UCSD-AML1 (cell line): ENCODE results near the gene FSCN2.
"Not testable (repeated sequence)": the region's sequence is repeated elsewhere in the genome, so short reads cannot be mapped to it uniquely, and the experiment has no call there.

Source experiments
- DNase-seq: peaks from one replicate; lab custom pipeline; 2025; ENCODE audit not compliant: unreplicated experiment; lab: John Stamatoyannopoulos, UW

The FSCN2 gene

DNA sequence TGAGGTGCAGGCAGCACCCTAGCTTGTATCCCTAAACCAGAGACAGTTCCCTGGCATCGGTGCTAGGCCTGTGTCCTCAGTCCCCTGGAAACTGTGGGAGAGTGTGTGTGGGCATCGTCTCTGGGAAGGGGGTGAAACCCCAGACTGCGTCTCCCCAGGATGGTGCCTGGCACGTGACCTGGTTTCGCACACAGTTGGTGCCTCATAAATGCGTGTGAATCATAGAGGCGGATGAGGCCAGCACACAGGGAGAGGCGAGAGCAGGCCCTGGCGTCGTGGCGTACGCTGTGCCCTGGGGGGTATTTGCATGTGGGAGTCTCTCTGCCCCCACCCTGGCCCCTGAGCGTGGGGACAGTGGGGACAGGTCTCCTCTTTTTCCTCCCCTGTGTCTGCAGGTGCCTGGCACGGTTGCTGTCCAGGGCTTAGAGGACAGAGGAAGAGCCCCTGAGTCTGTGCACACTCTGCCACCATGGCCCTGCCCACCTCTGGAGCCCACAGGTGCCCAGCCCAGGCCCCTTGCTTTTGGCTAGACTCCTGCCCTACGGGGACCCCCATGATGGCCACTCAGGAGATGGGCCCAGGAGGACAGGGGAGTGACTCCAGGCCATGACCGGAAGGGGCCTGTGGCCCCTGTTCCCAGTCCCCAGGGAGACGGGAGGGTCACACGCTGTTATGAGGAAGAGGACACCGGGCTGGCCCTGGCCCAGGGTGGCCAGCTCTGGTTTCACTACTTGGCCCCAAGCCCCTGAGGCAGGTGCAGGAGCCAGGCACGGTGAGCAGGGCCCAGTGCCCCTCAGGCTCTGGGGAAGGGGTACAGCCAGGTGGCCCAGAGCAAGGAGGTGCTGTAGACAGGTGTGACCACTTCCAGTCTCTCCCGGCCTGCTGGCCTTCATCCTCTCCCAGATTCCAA is 1.3 kb upstream of the FSCN2 start:
- no peak for DNase-seq

DNA sequence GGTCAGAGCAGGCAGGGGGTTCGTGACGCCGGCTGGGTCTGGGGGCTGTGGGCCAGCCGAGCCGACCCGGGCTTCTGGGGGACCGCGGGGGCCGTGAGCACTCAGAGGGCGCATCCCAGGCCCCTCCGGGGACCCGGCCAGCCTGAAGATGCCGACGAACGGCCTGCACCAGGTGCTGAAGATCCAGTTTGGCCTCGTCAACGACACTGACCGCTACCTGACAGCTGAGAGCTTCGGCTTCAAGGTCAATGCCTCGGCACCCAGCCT is 140 bp downstream of the FSCN2 start:
- no peak for DNase-seq

DNA sequence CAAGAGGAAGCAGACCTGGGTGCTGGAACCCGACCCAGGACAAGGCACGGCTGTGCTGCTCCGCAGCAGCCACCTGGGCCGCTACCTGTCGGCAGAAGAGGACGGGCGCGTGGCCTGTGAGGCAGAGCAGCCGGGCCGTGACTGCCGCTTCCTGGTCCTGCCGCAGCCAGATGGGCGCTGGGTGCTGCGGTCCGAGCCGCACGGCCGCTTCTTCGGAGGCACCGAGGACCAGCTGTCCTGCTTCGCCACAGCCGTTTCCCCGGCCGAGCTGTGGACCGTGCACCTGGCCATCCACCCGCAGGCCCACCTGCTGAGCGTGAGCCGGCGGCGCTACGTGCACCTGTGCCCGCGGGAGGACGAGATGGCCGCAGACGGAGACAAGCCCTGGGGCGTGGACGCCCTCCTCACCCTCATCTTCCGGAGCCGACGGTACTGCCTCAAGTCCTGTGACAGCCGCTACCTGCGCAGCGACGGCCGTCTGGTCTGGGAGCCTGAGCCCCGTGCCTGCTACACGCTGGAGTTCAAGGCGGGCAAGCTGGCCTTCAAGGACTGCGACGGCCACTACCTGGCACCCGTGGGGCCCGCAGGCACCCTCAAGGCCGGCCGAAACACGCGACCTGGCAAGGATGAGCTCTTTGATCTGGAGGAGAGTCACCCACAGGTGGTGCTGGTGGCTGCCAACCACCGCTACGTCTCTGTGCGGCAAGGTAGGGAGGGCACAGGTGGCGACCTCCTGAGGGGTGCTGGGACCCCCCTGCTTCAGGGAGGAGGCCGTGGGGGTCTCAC is 667 bp downstream of the FSCN2 start:
- DNase-seq: no peak

DNA sequence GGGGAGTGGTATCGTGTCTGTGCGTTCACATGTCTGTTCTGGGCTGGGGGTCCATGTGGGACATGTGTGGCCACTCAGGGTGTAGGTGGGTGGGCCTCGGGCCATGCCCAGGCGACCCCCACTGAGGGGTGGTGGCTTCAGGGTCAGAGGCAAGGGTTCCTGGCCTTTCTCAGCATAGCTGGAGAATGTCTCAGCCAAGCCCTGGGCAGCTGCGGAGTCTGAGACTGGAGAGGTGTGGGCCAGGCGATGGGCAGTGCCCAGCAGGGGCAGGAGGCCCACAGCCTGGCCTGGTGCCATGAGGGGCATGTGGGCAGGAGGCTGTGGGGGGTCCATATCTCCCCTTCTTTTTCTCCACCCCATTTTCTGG is 1.2 kb downstream of the FSCN2 start:
- DNase-seq: no peak

DNA sequence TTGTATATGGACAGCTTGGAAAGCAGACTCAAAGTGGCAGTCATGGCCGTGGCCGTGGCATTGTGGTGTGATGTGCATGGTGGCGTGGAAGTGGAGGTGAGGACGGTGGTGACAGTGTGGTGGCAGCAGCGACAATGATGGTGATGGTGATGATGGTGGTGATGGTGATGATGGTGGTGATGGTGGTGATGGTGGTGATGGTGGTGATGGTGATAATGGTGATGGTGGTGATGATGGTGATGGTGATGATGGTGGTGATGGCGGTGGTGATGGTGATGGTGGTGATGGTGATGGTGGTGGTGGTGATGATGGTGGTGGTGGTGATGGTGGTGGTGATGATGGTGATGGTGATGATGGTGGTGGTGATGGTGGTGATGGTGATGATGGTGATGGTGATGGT is 2.8 kb downstream of the FSCN2 start:
- DNase-seq: not testable (repeated sequence)

DNA sequence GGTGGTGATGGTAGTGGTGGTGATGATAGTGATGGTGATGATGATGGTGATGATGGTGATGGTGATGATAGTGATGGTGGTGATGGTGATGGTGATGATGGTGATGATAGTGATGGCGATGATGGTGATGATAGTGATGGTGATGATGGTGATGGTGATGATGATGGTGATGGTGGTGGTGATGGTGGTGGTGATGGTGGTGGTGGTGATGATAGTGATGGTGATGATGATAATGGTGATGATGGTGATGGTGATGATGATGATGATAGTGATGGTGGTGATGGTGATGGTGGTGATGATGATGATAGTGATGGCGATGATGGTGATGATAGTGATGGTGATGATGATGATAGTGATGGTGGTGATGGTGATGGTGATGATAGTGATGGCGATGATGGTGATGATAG is 3.8 kb downstream of the FSCN2 start:
- not testable (repeated sequence) for DNase-seq

DNA sequence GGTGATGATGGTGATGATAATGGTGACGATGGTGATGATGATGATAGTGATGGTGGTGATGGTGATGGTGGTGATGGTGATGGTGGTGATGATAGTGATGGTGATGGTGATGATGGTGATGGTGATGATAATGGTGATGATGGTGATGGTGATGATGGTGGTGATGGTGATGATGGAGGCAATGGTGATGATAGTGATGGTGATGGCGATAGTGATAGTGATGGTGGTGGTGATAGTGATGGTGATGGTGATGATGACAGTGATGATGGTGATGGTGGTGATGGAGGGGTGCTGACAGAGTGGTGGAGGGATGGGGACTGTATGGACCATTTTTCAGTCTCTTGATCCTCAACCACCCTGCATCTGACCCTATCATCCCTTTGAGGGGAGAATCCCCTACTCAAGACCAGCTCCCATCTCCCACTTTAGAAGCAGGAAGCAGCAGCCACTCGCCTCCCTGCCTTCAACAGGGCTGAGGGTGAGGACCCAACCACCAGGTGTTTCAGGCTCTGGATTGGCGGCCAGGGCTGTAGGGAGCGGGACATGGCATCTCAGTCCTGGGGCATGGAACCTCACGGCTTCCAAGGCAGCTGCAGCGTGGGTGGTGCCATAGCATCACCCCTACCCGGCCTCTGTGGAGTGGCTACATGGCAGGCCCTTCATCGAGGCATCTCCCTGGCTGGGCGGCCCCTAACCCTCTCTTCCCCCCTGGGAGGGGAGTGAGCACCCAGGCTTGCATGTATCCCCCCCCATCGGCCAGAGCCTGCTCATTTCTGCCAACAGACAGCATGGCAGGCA is 4.5 kb downstream of the FSCN2 start:
- DNase-seq: no peak

DNA sequence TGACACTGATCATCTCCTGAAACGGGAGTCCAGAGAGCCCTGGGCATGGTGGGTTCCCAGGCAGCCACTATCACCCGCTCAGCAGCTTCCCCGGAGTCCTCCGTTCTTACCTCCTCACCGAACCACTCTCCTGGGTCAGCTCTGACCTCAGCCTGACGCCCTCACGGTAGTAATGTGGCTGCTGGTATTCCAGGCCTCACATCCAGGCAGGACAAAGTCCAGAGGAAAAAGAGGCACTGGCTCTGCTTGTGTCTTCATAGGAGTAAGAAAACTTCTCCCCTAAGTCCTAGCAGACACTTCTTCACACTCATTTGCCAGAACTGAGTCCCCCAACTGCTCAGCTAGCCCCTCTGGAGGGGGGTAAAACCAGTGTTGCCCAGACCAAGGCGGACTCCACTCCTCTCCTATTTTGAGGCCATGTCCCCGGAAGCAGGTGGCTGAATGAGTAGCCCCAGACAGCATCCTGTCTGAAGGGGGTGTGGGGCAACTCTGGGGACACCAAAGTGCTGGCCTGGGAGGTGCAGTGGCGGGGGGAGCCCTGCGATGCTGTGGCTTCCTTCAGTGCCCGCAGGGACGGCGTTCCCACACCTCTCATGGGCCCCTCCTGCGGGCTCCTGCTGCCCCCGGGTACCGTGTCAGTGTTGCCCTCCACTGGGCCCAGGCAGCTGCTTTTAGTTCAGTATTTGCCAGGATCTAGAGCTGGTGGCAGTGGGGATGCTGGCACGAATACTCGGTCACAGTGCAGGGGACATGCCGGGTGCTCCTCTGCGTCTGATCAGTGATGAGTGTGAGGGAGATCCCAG is 5.4 kb downstream of the FSCN2 start:
- DNase-seq: peak; percentile 24

DNA sequence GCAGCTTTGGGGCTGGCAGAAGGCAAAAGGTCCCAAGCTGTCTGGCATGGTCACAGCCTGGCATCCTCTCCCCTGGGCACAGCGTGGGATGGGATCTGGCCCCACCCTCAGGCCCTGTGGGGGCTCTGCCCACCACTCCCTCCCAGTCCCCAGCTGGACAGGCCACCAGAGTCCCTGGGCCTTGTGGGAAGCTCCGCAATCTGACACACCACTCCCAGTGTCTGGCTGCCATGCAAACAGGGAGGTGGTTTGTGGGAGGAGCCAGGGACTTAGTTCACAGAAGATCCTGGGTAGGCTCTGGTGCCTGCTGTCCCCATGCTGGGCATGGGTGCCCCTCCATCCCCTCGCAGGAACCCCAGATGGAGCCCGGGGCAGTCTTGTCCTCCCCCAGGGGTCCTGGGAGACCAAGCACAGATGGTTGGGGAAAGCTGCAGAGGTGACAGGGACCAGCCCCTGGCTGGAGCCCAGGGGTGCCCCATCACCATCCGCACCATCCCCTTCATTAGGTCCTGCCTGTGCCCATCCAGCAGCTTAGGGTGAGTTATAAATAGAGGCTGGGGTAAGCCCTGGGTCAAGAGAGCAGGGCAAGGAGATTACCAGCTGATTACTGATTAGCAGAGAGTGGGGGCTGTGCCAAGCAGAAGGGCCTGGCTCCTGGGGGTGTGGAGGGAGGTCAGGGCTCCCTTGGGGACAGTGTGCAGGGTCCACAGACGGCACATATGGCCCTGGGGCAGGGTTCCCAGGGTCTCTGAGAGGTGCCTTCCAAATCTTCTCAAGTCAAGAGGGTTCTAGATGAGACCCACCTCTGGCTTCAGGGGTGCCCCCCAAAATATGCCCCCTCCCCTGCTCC is 6.2 kb downstream of the FSCN2 start:
- no peak for DNase-seq

DNA sequence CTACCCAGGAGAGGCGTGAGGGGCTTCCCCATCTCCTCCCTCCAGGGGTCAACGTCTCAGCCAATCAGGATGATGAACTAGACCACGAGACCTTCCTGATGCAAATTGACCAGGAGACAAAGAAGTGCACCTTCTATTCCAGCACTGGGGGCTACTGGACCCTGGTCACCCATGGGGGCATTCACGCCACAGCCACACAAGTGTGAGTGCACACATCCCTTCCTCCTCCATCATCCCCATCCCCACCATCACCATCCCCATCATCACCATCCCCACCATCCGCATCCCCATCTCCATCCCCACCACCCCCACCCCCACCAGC is 6.8 kb downstream of the FSCN2 start:
- DNase-seq: no peak

DNA sequence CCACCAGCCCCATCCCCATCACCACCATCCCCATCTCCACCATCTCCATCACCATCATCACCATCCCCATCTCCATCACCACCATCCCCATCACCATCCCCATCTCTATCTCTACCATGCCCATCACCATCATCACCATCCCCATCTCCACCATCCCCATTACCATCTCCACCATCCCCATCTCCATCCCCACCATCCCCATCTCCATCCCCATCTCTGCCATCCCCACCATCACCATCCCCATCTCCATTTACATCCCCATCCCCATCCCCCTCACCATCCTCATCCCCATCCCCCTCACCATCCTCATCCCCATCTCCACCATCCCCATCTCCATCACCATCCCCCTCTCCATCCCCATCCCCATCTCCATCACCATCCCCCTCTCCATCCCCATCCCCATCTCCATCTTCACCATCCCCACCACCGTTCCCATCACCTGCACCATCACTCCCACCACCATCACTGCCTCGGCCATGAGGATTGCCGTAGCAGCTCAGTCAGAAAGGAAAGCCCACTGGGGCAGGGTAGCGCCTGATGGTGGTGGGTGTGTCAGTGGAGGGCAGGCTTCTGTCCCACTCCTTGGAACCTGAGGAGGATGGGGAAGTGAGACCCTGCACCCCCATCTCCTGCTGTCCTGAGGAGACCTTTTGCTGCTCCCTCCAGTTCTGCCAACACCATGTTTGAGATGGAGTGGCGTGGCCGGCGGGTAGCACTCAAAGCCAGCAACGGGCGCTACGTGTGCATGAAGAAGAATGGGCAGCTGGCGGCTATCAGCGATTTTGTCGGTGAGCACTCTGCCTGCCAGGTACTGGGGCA is 7.5 kb downstream of the FSCN2 start:
- no peak for DNase-seq

DNA sequence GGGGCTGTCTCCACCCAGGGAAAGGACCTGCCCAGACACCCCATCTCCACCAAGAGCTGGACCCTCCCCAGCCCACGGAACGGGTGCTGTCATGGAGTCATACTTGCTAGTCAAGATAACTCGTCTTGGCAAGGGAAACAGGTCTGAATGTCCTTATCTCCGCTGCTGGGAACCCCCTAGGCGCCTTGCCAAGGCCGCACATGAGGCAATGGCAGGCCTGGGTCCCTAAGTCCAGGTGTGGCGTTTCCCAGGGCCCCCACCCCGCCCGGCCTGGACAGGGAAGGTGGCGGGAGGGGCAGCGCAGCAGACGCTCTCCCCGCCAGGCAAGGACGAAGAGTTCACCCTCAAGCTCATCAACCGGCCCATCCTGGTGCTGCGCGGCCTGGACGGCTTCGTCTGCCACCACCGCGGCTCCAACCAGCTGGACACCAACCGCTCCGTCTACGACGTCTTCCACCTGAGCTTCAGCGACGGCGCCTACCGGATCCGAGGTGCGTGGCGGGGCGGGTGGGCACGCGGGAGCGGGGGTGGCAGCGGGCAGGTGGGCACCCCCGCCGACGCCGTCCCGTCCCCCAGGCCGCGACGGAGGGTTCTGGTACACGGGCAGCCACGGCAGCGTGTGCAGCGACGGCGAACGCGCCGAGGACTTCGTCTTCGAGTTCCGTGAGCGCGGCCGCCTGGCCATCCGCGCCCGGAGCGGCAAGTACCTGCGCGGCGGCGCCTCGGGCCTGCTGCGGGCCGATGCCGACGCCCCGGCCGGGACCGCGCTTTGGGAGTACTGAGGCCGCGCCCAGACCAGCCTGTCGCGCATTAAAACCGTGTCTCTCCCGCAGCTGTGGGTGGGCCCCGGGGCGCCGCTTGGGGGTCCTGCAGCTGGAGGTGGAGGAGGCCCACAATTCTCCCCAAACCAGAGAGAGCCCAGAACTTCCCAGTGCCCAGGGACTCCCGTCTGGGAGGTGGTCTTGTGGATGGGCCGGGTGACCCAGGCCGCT is 8.4 kb downstream of the FSCN2 start:
- DNase-seq: no peak

DNA sequence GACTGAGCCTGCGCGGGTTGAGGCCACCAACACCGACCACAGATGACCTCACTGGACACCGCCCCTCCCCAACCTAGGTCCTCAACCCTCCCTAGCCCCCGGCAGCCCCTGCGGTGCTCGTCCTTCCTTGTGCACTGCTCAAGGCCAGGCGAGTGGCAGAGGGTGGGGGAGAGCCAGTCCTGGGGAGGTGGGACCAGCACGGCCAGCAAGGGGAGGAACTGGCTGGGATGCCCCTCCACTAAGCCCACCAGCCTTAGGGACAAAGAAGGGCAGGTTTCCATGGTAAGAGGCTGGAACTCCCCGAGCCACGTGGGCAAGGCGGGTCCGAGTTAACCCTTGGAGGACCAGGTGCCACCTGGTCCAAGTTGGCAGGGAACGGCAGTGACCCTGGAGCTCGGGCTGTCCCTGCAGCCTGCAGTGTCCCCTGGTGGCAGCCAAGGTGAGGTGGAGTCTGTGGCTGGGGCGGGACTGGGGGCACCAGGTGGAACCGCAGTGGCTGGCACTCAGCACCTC is 9.2 kb downstream of the FSCN2 start:
- peak; percentile 17 for DNase-seq

DNA sequence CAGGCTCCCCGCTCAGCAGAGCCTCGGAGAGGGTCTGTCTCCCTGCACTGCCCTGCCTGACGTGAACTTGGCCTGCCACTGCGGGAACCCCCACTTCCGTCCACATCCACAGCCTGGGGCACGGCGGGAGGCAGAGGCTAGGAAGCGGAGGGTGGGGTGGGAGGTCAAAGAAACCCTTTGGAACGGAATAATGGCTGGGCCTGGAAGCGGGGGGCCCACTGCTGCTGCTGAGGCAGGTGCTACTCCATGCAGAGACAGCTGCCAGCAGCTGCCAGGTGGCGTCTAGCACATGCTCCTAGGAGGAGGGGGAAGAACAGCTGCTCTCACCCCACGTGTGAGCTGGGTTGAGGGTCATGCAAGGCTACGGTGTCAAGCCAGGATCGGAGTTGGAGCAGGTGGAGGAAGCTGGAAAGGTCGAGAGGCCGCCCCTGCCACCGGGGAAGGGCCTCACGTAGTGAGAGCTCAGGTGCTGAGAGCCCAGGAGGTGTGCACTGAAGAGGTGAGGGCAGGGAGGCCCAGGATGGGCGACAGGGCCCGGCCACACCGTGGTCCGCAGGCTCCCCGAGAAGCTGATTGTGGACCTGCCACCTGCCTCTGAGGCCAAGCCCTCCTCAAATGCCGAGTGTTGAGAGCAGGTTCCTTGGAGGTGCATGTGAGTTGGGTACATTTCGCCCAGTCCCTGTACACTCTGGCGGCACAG is 9.8 kb downstream of the FSCN2 start:
- no peak for DNase-seq

DNA sequence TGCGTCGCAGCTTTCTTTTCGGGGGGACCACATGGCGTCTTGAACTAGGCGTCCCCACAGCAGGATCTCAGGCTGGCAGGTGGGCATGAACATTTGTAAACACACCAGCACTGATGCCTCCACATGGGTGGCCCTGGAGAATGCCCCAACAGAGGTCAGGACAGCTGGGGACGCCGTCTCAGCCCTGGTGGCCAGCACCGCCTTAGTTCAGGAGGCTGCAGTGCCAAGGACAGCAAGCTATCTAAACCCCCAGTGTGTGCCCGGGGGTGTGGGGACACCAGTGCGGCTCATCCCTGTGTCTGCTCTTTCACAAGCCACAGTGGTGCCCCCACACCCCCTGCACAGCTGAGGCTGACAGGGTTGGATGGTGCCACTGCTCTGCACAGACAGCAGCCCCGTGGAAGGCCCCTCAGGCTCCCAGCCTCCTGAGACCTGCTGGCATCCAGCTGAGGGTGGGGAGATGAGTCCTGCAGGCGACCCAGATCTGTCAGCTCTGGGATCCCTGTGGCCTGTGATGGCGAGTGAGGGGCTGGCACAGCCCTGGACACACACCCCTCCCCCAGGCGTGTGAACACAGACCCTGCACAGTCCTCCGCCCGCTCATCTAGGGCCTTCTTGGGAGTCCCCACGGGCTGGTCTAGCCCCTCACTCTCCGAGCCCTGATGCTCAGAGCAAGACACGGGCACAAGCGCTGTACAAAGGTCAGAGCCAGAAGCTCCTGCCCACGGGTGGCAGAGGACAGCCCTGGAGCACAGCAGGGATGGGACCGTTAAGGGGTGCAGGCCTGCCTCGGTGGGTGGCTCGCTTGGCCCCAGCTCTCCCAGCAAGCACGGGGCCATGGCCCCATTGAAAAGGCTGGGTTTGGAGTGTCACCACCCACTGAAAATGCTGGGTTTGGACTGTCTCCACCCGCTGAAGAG is 10.7 kb downstream of the FSCN2 start:
- DNase-seq: no peak

DNA sequence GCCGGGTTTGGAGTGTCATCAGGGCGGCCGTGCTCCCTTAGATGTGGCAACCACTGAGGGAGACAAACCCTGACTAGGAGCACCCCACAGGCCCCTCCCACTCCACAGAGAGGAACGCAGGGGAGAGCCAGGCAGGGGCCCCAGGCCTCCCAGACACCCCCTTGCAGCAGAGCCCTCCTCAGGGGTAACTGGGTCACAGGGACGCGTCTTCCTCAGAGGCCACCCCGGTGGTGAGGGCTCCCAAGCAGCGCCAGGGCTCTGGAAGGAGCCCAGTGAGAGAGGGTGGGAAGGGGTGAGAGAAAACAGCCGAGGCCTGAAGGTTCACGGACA is 11.4 kb downstream of the FSCN2 start:
- no peak for DNase-seq
